ENCODE results near the gene ABCD4. TPM values are rescaled to one million over a fixed set of nuclear protein-coding genes. Genes with fewer than 3 reads are reported as not detected.

The ABCD4 gene
- total and polyA plus RNA-seq, 9 donors = 33.5 to 54.4 (median 45.8) TPM

- Histone ChIP-seq H3K36me3 (no peaks in the 10 kb centered on the region), H3K9me3 (no peaks in the 10 kb centered on the region), H3K27me3 (no peaks in the 10 kb centered on the region), H3K27ac (no peak overlapping the region), H3K4me1 (ENCODE audit: insufficient read depth) (peaks cover 1% of the 10 kb centered on the region), H3K4me3 (peak overlapping the region; percentile 41)
- DNase-seq = no peak
- intact Hi-C loops (cut with DNase I) = no loop called here
- WGBS, 3 donors = 3 to 4% (median 4%) methylated on average over 54 to 56 of the region's 56 CpGs
- no peak for TF ChIP-seq EP300 (IDR thresholded peaks at IDR 0.05)
- TF ChIP-seq POLR2A (IDR thresholded peaks at IDR 0.05) = no peak
- TF ChIP-seq CTCF (IDR thresholded peaks at IDR 0.05) = no peak
Observed at GRCh38 chr14:74257941-74258763, 44.6 kb downstream of the ABCD4 start.

- TF ChIP-seq POLR2A (IDR thresholded peaks at IDR 0.05) = no peak
- peak; percentile 57 to 88 (median 66) for TF ChIP-seq CTCF (IDR thresholded peaks at IDR 0.05)
- TF ChIP-seq EP300 (IDR thresholded peaks at IDR 0.05) = no peak
- WGBS, 3 donors = 2 to 7% (median 5%) methylated on average over 47 to 68 of the region's 68 CpGs
- Histone ChIP-seq H3K27me3 (no peaks in the 10 kb centered on the region), H3K27ac (no peak overlapping the region), H3K9me3 (no peaks in the 10 kb centered on the region), H3K4me1 (ENCODE audit: insufficient read depth) (peaks cover 1% of the 10 kb centered on the region), H3K4me3 (peak overlapping the region; percentile 41), H3K36me3 (no peaks in the 10 kb centered on the region)
- intact Hi-C loops (cut with DNase I) = no loop called here
- peak; percentile 12 to 67 (median 36) for DNase-seq
Observed at GRCh38 chr14:74257078-74257940, 45.4 kb downstream of the ABCD4 start.

- 71 to 77% (median 76%) methylated on average over 3 of the region's 3 CpGs for WGBS, 3 donors
- intact Hi-C loops (cut with DNase I) = no loop called here
- no peak for DNase-seq
- no peak for TF ChIP-seq CTCF (IDR thresholded peaks at IDR 0.05)
- TF ChIP-seq POLR2A (IDR thresholded peaks at IDR 0.05) = no peak
- no peak for TF ChIP-seq EP300 (IDR thresholded peaks at IDR 0.05)
- no peak overlapping the region for H3K27ac ChIP-seq
- H3K36me3 ChIP-seq = no peaks in the 10 kb centered on the region
- peaks cover 1% of the 10 kb centered on the region for H3K4me1 ChIP-seq (ENCODE audit: insufficient read depth)
- H3K9me3 ChIP-seq = no peaks in the 10 kb centered on the region
- no peaks in the 10 kb centered on the region for H3K27me3 ChIP-seq
- H3K4me3 ChIP-seq = no peak overlapping the region
Observed at GRCh38 chr14:74255281-74255680, 47.5 kb downstream of the ABCD4 start.

- Histone ChIP-seq H3K36me3 (no peaks in the 10 kb centered on the region), H3K9me3 (no peaks in the 10 kb centered on the region), H3K27ac (no peak overlapping the region), H3K27me3 (no peaks in the 10 kb centered on the region), H3K4me3 (no peak overlapping the region), H3K4me1 (ENCODE audit: insufficient read depth) (no peaks in the 10 kb centered on the region)
- TF ChIP-seq CTCF (IDR thresholded peaks at IDR 0.05) (no peak), EP300 (IDR thresholded peaks at IDR 0.05) (no peak), POLR2A (IDR thresholded peaks at IDR 0.05) (no peak)
- intact Hi-C loops (cut with DNase I) = loop anchor here in 3 of 4 donors (5.0 to 10.0 kb wide), 2 partner anchors 135 to 137 kb away; no protein-coding TSS in a partner anchor
- WGBS, 3 donors = 72 to 74% (median 74%) methylated on average over 12 of the region's 12 CpGs
- no peak for DNase-seq
Observed at GRCh38 chr14:74249433-74250375, 53.0 kb downstream of the ABCD4 start.
